Esophagus mucosa (tissue), 1 donor: ENCODE results near the gene MAFF. TPM values are rescaled to one million over a fixed set of nuclear protein-coding genes. Genes with fewer than 3 reads are reported as not detected.
A peak's percentile ranks its signal among the peaks of the same experiment; 100 is the strongest.
"Not testable (repeated sequence)": the region's sequence is repeated elsewhere in the genome, so short reads cannot be mapped to it uniquely, and the experiment has no call there.

Experiments used
- ATAC-seq: fragments of 200-7000 bp; cut with Tn5 transposase; one replicate; pipeline ENCODE4 v1.9.1; 2020
- total RNA-seq: library from RNA; stranded (reverse); gene quantifications from one replicate; pipeline ENCODE4 v1.2.4, GENCODE V29; 2023
- donor health status: DM: yes; HTN: yes; CAD: no.

Gene MAFF
- total RNA-seq, 1 donor from 2014 or later: 35.6 TPM

DNA sequence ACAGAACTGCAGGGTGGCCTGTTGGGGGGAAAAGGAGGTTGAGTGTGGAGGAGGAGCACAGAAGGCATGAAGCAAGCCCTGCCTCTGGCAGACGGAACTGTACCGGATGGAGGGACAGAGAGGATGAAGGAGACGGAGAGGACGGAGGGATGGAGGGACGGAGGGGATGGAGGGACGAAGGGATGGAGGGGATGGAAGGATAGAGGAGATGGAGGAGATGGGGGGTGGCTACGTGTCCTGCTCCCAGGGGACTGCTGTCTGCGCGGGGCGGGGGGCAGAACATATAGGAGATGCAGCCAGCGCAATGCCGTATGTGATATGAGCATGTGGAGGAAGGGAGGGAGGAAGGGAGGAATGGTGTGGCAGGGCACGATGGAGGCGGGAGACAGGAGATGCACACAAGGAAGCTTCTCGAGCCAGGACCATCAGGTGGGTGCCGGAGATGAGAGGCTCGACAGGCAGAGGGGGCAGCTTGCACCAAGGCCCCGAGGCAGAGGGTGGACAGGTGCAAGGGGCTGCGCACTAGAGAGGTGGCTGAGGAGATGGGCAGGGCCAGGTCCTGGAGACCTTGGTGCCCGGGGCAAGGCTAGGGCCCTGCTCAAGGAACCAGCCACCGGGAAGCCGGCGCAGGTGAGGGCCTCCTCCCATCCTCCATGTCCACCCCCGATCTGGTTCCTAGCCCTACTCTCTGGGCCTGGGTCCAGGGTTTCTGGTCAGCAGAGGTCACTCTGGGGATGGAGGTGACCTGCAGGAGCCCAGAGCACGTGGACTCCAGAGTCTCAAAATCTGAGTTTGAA is 25.3 kb downstream of the MAFF start:
- ATAC-seq: no peak

DNA sequence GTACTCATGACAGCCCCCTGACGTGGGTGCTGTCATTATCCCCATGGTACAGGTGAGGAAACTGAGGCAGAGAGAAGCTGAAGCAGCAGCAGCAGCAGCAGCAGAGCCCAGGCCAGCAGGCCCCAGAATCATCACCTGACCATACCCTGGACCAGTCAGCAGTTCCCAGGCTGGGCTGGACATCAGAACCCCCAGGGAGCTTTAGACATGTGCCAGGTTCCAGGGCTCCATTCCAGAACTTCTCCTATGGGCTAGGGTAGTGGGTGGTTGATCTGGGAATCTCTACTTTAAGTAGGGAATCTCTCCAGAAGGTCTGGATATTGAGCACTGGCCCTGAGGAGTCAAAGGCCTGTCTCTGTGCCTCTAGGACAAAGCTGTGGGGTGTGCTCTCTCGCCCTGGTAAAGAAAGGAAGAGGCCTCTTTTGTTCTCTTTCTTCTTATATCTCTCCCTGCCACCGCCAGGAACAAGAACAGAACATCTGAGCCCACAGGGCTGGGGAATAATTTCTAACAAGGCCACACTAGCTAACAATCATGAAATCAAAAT is 26.6 kb downstream of the MAFF start:
- ATAC-seq: no peak

DNA sequence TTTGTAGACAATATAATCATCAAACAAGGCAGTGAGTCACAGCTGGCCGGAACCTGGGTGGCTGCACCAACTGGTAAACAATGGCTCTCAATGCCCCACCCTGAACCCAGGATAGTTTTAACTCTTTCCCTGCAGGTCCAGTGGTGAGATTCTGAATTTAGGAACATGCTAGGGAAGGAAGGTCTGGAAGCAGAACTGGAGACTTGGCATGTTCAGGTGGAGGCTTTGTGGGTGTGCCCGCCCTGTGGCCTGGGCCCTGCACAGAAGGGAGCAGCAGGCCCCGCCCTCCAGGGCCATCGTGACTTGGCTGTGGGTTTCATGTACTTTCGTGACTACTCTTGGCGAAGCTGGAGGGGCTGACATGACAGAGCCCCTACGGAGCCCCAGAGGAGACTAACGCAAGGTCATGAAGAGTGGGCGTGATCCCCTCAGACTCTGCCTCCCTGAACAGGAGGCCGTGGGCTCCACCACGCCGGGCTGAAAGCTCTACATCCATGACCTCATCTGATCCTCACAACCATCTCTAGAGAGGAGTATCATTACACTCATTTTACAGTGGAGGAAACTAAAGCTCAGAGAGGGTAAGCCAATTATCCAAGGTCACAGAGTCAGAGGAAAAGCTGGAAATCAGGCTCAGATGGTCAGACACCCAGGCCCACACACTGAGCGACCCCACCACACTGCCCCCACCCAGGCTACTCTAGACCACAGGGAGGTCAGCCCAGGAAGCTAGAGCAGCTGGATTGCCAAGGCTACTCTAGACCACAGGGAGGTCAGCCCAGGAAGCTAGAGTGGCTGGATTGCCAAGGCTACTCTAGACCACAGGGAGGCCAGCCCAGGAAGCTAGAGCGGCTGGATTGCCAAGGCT is 27.3 kb downstream of the MAFF start:
- ATAC-seq: peak; percentile 70

DNA sequence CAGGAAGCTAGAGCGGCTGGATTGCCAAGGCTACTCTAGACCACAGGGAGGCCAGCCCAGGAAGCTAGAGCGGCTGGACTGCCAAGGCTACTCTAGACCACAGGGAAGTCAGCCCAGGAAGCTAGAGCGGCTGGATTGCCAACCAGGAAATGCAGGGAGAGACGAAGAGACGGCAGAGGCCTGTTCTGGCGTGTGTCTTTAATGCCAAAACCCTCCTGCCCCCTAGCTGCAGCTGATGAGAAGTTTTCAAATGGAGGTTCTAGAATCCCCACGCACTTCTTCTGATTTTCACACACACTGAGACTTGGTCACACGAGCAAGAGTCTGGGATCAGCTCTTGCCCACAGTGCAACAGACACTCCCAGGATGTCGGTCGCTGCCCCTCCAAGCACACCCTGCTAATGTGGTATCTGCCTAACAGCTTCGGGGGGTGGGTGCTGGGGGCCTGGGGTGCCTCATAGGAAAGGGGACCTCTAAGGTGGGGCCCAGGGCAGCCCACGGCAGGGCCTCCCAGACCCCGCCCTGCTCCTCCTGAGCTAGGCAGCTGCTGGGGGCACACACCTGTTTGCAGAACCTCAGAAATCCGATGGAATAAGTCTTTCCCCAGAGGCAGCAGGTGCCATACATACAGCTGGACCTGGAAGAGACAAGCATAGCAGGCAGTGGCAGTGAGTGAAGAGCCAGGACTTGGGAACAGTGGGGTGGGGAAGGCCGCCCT is 28.5 kb downstream of the MAFF start:
- ATAC-seq: peak; percentile 56

DNA sequence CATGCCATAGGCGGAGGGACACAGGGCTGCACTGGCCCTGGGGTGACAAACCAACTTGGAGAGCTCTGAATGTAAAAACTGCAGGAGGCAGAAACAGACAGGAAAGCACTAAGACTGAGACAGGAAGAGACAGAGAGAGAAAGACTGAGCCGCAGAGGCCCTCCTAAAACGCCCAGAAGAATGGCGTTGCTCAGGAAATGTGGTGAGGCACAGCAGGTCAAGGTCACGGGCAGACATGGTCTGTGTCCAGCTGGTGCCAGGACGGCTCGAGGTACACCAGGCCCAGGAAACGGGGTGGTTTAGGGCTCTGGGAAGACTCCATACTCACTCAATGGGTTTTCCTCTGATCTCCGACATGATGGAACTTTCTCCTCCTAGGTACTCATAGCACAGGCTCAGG is 29.1 kb downstream of the MAFF start:
- ATAC-seq: no peak

DNA sequence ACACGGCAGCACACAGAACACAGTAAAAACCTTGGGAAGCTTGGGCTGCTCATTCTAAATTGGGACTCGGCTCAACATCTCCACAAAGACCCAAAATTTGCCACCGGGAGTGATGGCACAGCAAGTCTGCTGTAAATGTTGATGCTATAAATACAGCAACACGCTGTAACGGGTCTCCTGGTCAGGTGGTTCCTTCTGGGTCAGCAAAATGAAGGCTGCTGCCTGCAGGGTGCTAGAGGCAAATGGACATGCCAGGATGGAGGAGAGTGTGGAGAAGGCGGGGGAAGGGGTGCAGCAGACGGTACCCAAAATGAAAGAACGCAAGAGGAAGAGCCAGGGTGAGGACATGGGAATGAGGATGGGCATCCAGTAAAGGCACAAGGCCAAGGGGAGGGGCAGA is 30.4 kb downstream of the MAFF start:
- ATAC-seq: no peak

DNA sequence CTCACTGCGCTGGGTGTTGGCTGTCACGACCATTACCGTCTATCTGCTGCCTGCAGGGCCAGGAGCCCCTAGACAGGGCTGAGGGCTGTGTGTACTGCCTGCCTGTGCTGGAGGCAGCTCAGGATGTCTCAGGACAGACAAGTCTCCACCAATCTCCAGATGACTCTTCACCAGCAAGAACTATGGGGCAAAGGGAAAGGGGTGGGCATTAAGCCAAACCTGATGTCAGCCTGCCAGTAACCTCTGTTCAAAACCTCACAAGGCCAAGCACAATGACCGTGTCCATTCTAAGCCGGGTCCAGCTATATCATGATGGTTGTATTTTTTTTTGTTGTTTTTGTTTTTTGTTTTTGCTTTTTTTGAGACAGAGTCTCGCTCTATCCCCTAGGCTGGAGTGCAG is 31.6 kb downstream of the MAFF start:
- no peak for ATAC-seq

DNA sequence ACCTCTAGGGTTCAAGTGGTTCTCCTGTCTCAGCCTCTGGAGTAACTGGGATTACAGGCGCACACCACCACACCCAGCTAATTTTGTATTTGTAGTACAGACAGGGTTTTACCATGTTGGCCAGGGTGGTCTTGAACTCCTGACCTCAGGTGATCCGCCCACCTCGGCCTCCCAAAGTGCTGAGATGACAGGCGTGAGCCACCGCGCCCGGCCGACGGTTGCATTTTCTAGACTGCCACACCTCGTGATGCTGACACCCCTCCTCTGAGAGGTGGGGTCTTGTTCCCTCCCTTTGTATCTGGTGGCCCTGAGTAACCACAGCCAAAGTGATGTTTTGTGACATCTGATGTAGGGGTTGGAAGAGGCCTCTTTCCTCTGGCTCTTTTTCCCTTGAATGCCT is 32.1 kb downstream of the MAFF start:
- not testable (repeated sequence) for ATAC-seq

DNA sequence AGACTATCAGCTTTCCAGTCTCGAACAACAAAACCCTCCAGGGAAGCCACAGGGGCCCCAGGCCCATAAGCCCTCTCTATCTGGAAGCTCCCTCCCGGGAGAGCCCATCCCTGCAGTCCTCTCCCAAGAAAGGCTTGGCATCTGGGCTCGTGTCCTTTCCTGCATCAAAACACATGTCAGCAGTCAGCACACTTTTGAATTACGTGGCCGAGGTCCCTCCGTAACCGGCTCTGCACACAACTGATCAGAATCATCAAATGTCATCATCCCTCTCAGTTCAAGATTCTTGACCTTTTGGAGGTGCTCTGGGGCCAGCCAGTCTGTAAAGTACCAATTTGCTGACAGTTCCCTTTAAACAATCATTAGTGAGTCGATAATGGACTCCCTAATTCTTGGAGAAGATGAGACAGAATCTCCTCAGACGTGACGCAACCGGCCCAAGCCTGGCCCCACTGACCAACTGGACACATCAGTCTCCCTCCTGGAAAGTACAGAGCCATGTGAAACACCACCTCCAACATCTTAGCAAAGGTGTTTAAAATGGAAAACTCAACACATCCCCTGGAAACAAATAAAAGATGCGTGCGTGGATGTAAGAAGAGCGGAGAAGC is 33.6 kb downstream of the MAFF start:
- no peak for ATAC-seq

DNA sequence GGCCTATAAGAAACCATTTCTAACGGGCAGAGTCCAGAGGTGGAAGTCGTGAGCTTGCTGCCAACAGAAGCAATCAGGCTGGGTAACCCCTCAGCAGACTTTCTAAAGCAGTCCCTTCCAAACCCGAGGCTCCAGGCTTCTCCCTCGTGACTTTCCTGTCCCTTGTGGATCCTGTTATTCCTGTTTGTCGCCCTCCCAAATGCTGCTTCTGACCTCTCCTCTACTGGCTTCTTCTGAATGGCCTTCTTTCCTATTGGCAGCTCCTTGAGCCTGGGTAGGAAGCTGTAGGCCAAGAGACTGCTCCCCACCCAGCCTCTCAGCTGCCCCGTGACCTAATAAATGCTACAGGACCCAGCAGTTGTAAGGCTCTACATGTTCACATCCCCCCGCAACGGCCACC is 35.0 kb downstream of the MAFF start:
- peak; percentile 68 for ATAC-seq

DNA sequence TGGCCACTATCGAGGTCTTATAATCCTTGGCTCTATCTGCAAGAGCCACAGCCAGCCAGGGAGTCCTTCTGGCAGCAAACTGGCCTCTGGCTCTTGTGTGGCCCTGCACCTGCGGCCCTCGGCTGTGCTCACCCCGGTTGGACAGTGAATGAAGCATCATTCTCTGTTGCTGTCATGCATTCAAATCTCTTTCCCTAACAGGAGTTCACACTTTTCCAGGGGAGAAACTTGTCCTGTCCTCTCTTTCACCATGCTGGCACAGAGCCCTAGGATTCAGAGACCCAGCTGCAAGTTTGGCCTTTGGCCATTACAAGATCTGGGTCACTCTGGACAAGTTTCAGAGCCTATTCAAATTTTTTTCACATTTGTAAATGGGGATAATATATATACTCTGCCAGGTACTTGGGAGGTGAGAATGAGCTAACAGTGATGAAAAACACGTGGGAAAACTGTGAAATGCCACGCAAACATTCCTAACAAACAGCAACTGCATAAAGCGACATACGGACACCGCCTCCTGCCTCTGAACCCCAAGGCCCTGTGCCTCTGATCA is 36.8 kb downstream of the MAFF start:
- ATAC-seq: no peak

DNA sequence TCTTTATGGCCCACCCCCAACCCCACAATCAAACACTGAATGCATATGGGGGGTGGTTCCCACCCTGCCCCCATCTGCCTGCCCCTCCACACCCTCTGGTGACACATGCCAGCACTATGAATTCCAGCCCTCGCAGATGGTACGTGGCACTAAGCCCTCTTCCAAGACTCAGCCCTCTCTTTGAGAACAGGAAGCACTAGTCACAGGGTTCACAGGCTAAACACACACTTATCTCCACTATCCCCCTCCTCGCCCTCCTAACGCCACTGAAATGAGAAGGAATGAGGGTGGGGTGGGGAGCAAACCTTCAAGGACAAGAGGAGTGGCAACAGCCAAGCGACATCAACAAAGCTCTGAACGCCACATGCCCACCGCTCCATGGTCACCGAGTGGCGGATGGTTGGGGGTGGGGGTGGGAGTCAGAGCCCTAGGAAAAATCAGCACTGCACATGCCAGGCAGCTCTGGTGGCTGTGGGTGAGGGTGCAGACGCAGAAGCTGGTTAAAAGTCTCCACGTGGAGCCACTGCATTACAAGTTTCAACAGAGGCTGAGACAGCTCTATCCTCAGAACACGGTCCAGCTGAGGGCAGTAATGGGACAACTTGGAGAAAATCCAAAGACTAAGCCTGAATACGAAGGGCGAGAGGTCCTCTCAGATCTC is 37.4 kb downstream of the MAFF start:
- ATAC-seq: peak; percentile 60

DNA sequence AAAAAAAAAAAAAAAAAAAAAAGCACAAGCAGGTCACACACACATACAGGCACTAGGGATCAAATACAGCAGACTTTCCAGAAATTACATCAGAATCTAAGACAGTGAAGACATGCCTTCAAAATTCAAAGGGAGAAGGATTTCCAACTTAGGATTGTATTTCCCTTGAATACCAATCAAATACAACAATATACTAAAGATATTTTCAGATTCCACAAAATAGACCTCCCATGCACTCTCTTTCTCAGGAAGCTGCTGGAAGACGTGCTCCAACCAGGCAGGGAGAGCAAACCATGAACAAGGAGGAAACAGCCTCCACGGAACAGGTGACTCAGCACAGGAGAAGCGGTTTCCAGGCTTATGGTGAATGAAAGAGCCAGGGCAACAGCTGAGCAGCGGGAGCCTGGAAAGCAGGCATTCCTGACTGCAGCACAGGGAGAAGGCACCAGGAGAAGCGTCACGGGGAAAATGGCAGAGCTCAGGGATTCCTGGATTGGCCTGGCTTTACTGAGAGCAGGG is 39.0 kb downstream of the MAFF start:
- ATAC-seq: peak; percentile 59

DNA sequence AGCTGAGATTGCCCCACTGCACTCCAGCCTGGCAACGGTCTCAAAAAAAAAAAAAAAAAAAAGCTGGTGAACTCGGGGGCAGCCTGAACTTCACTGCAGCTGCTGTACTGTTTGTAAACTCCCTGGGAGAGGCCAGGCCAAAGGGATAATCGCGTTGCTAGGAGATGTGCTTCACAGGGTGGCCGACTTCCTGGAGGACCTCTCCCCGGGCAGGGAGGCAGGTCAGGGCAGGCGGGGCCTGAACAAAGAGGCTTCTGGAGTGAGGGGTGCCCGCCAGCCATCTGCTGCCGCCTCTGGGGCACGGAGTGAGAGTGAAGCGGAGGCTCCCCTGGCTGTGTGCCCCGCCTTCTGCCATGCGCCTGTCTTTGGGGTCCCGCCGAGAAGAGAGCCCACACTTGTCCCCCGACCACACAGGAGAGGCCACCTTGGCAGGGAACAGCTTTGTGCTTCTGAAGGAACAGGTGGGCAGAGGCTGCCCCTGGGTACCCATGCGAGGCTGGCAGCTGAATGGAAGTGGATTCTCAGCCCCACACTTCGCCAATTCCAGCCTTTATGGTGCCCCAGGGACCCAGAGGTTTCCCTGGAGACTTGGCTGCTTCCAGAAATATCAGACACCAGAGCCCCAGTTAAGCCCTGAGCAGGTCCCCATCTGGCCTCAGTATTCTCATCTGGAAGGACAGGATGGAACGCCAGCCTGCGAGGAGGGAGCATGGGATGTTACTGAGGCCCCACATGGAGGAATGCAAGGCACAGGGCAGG is 41.4 kb downstream of the MAFF start:
- peak; percentile 55 for ATAC-seq

DNA sequence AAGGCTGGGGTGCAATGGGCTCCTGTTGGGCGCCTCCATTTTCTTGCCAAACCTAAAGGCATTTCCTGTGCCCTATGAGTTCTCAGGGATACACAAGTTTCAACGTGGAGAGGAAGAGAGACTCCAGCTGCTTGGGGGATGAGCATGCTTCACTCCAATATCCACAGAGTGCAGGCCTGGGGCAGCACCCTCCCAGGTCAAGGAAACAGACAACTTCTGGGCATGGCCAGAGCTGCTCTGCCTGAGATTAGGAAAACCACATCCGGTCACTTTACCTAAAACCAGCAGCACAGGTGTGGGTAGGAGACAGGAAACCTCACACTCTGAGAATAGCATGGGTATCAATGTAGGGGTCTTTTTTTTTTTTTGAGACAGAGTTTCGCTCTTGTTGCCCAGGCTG is 42.3 kb downstream of the MAFF start:
- no peak for ATAC-seq

DNA sequence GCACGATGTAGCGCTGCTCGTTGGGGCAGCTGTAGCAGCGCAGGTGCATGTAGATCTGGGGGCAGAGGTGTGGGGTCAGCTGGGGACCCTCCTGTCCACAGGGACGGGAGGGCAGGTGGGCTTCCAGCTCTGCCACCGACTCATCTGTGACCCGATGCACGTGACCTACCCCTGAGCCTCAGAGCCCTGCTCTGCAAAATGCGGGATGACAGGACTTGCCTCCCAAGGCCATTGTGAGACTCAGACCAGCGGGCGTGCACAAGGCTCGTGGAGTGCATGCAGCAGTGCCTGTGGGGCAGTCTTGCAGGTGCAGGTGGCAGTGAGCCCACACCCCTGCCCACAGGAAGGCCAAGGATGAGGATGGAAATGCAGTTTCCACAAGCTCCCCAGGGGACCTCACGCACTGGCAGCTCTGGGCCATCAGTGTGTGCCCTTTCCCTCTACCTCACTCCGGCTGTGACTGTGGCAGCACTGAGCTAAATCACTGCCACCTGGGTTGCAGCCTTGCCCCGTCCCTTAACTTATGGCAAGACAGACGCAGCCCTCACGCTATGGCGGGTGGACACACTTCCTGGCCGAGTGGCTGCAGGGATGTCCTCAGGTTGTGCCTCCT is 44.4 kb downstream of the MAFF start:
- ATAC-seq: no peak

DNA sequence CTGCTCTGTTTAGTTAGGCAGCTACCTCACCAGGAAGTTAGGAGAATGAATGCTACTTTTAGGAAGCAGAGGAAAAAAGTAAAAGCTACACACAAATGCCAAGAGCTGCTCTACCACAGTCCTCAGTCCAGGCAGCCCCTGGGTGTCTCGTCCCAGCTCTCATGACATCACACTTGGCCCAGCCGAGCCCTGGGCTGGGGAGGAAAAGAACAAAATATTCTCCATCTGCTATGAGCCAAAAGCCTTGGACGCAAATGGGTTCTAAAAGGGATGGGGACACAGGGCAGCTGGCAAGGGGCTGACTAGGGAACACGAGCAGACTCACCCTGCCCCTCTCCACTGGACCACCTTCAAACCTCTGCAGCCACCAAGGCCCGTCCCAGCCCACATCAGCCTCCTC is 44.9 kb downstream of the MAFF start:
- no peak for ATAC-seq

DNA sequence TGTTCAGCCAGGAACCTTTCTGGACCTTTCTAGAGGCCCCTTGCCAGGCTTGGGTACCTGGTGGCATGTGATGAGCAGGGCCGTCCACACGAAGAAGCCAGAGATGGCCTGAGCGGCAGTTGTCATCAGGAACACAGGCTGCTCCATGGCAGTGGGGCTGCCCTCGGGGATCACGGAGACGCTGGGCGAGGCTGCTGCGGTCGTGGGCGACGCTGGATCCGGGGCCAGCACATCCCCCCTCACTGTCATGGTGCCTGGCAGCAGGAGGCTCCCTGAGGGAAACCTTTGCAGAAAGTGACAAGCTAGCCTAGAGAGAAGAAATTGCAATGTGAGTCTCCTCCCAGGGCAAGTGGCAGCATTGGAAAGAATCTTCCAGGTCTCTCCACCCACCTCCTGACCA is 45.9 kb downstream of the MAFF start:
- ATAC-seq: no peak

DNA sequence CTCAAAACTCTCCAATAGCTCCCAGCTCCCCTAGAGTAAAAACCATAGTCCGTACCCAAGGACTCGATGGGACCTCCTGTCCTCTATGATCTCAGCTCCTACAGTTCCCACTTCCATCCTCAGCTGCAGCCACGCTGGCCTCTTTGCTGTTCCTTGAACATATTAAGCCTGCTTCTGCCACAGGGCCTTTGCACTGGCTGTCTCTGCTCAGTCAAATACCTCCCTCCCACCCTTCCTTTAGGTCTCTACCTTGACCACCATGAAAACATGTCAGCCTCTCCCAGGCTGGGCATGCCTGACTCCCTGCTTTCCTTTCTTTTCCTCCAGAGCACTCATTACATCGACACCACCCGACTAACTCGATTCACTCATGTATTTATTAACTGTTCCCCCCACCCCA is 46.5 kb downstream of the MAFF start:
- no peak for ATAC-seq

DNA sequence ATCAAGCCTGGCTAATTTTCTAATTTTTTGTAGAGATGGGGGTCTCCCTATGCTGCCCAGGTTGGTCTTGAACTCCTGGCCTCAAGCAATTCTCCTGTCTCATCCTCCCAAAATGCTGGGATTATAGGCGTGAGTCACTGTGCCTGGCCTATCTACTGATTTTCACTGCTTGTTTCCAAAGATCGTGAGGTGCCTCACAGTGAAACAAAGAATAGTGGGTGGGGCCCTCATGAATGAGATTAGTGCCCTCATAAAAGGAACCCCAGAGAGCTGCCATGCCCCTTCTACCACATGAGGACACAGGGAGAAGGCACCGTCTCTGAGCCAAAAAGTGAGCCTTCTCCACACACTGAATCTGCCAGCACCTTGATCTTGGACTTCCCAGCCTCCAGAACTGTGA is 47.5 kb downstream of the MAFF start:
- ATAC-seq: no peak
